HT1080 (cell line): ENCODE data around the gene ABHD12. TPM values are rescaled to one million over a fixed set of nuclear protein-coding genes. Genes with fewer than 3 reads are reported as not detected.

Experiments used
- DNase-seq: peaks from one replicate; pipeline ENCODE4 v3.0.0-alpha.2; 2015; ENCODE audit warnings: low read depth
- total RNA-seq: library from RNA; depleted of rRNA; stranded (reverse); fragments of >200 nt; shearing (Covaris generic); gene quantifications from 2 replicates; pipeline ENCODE4 v1.2.3, GENCODE V29; 2014

Gene ABHD12
- total RNA-seq, 1 experiment from 2014 or later, result 50.2 TPM

DNA sequence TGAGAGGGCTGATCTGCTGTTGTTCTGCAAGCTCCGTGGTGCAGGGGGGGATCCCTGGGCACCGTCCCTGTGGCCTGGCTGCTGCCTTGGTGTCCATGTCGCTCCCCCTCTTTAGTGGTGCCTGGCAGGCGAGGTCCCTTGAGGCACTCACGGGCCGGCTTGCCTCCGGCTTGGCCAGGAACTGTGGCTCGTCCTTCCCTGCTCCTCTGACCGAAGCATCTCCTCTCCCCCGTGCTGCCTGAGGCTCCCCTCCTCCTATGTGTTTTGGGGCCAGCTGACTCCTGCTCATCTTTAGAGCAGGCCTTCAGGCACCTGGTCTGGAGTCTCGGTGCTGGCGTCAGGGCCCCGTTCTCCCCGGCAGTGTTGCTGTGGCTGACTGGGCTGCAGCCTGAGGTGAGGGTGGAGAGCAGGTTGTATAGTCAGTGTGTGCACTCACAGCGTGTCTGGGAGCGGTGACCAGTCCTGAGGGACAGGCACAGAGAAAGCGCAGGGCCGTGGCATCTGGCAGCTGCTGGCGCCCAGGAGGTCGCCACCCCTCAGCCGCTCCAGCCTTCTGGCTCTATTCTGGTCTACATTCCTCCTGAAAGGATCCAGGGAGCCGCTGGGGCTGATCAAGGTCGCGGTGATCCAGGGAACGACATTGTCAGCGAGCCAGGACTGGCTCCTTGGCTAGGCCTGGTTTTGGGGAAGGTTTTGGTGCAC, 99.1 kb downstream of the ABHD12 start:
- DNase-seq, result no peak

- no peak for DNase-seq
Observed at GRCh38 chr20:25290646-25291431, 99.8 kb downstream of the ABHD12 start.

DNA sequence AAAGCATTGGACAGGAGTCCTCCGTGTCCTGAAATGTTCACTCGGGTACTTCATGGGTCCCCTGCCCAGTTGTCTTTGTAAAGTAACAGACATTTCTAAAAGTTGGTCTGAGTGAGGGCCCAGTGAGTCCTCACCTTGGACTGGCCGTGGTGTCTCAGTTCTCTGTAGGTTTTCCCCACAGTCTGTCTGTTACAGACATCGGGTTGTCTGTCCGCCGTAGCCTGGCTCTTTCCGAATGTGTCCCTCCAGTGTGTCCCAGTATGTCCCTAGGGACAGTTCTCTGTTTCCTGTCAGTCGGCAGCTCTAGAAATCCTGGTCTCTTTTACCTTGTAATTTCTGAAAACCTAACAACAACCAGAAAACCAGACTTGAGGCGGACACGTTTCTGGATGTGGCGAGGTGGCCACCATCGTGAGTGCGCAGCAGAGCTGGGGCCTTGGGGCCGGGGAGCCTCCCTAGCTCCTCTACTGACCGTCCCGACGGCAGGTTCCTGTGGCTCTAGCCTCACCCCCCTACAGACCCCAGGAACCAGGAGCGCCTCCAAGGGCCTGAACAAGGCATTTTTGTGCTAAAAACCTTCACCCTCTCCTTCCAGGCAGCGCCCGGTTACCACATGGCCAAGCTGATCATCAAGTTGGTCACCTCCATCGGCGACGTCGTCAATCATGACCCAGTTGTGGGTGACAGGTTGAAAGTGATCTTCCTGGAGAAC, 100.6 kb downstream of the ABHD12 start:
- no peak for DNase-seq

DNA sequence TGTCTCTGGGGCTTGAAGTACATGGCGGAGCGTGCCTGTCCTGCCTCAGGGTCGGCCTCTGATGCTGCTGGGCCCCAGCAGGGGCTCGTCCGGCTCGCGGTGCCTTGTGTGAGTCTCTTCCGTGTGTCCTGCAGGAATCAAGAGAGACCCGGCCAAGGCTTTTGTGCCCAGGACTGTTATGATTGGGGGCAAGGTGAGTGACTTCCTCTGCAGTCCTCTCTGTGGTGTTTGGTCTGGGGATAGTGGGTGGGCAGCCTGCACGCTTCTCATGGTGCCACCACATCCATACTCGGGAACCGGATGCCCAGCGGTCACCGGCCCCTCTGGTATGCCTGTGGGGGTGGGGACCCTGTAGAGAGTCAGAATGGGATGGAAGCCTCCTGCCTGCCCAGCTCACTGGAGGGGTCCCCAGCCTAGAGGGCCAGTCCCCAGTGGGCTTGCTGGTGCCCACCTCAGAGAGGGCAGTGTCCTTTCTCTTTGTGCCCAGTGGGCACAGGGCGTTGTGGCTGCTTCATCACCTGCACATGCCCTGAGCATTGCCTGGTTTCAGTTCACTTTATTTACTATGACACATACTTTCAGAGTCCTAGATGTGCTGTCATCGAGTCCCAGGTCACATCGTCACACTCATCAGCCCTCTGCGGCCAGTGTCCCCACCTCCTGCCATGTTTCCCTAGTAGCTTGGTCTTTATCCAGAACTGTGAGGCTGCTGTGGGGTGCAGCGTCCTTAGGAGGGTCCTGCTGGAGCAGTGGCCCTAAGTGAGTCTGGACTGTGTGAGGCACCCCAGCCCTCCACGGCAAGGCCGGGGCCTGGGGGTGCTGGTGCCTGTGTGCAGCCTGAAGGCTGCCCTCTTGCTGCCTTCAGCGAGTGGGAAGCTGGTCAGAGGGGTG, 102.1 kb downstream of the ABHD12 start:
- DNase-seq, result no peak

DNA sequence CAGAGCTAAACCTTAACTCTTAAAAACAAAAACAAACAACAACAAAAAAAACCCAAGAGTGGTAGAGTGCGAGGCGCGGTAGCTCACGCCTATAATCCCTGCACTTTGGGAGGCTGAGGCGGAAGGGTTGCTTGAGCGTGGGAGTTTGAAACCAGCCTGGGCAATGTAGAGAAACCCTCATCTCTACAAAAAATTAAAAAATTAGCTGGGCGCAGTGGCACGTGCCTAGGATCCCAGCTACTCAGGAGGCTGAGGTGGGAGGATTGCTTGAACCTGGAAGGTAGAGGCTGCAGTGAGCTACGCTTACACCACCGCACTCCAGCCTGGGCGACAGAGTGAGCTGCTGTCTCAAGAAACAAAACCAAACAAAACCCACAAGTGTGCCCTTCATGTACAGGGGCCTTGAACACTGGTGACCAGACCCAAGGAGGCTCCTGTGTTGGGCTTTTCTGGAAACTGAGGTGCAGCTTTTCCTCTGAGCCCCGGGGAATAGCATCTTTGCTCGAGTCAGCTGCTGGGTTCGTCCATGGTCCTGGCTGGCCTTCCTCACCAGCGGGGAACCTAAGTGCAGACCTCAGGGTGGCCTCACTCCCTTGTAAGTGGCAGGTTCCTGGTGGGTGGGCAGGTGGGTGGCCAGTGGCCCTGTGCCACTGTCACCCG, 102.9 kb downstream of the ABHD12 start:
- DNase-seq, result no peak

- no peak for DNase-seq
Observed at GRCh38 chr20:25286917-25287316, 103.7 kb downstream of the ABHD12 start.

DNA sequence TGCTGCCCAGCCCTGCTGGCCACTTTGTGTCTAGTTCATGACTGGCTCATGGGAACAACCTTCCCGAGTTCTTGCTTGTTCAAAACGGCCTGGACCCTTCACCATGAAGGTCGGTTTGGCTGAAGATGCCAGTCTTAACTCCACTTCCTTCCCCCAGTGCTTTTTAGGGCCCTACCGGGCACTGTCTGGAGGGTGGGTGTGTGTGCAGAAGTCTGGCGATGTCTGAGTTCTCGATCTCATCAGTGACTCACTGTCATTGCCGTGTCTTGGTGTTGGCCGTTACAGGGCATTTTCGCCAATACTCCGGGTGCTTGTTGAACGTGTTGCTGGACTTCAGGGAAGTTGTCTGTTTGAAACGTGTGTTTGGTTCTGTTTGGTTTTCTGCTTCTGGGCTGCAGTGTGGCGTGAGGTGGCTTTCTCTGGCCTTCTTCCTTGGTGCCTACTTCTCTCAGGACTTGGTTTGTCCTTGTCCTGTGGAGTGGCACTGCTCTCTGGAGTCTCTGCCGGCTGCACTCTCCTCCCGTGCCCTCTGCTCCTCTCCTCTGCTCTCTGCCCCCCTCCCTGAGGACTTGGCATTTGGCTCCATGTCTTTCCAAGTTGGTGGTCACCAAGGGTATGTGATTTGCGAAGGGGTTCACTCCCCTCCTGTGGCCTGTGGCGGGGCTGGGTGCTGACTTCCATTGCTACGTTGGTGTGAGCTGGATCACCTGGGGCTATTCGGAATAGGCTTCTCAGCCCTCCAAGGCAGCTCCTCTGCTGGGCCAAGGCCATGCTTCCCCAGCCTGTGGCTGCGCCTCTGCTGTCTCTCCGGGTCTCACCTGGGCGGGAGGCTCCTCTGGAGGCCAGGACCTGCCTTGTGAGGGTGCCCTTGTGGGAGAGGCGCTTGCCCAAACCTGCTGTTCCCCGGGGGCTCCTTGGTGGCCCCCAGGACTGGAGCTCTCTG, 104.5 kb downstream of the ABHD12 start:
- DNase-seq, result no peak

DNA sequence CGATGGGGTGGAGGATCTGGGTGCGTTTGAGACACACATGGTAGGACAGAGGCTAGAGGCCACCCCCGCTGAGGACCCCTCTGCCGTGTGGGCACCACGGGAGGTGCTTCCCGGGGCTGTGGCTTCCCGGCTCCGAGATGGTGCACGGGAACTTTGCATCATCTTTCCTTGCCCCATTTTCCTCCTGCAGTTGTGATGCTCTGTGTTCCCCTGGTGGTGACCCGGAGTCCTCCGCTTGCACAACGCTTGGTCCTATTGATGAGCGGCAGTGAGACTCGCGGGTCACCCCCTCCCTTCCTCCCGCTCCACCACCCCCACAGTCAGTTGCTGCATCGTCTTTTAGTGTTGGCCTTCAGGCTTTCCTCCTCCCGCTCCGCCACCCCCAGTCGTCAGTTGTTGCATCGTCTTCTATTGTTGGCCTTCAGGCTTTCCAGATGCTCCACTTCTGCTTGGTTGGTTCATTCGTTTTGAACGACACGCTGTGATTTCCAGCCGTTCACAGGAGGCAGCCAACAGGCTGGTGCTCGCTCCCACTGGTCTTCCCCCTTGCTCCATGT, 105.5 kb downstream of the ABHD12 start:
- no peak for DNase-seq

DNA sequence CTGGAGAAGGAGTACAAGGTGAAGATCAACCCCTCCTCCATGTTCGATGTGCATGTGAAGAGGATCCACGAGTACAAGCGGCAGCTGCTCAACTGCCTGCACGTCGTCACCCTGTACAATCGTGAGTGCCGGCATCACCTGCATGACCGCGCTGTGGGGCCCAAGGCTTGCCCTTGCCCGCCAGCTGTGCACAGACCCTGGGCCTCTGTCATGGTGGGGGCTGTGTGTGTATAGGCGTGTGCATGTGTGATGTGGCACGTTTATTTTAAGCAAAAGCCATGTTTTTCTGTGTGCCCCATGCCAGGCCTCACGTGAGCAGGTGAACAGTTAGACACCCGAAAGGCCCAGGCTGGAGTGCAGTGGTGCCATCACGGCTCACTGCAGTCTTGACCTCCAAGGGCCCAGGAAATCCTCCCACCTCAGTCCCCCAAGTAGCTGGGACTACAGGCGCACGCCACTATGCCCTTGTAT, 106.5 kb downstream of the ABHD12 start:
- no peak for DNase-seq

GRCh38 chr20:25283221-25283951, 107.2 kb downstream of the ABHD12 start:
- DNase-seq, result no peak

DNA sequence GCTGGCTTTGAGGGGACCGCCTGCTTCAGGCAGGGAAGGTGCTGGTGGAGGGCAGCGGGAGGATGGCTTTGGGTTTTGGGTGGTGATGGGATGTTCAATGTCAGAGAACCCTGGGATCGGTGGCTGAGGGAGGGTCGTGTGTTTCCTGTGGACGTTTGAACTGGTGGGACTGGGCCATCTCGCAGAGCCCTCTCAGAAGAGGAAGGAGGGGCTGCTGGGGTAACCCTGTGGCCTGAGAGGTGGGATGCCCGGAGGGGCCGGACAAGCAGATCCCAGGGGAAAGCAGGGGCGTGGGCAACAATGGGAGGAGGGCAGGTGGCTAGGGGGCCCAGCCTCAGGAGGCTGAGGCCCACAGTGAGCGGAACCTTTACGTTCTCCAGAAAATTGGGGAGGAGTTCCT, 107.8 kb downstream of the ABHD12 start:
- no peak for DNase-seq

DNA sequence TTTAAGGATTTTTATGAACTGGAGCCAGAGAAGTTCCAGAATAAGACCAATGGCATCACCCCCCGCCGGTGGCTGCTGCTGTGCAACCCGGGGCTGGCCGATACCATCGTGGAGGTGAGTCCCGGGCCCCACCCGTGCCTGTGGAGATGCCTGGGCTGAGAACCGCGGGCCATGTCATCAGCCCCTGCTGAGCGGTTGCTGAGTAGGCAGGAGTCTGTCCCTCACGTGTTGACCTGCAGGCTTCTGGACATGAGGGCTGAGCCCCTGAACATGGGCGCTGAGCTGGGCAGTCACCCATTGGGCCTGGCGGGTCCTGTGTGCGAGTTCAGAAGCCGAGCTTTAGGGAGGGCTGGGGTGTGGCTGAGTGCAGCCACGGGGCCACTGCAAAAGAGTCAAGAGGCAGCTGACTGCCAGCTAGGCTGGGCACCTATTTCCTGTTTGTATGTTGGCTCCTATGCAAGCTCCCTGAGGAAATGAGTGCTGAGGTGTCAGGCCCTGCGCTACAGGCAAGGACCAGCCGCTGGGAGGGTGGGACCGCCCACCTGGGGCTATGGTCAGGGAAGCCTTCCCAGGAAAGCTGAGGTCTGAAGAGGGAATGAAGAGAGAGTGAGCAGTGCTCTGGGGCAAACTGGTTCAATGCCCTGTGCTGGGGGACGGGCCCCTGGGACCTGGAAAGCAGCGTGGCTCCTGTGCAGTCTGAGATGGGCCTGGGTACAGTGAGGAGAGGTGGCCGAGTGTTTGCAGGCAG, 108.4 kb downstream of the ABHD12 start:
- DNase-seq, result no peak

- DNase-seq, result no peak
Observed at GRCh38 chr20:25281541-25281991, 109.1 kb downstream of the ABHD12 start.

- DNase-seq, result no peak
Observed at GRCh38 chr20:25280574-25281535, 109.8 kb downstream of the ABHD12 start.

DNA sequence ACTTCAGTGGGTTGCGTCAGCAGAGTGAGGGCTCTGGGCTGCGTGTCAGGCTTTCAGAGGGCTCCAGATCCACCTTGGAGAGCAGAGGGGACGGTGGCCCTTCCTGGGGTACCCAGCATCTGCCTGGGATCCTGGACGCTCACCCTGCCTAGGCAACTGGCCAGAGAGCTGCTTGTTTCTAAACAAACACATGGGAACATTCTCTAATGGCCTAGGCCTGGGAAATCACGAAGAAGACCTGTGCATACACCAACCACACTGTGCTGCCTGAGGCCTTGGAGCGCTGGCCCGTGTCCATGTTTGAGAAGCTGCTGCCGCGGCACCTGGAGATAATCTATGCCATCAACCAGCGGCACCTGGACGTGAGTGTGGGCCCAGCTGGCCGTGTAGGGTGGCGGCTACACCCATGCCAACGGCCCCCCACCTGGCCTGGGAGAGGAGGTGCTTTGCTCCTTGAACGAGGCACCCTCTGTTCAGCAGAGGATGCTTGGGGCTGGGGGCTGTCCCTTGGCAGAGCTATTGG, 110.5 kb downstream of the ABHD12 start:
- DNase-seq, result no peak

DNA sequence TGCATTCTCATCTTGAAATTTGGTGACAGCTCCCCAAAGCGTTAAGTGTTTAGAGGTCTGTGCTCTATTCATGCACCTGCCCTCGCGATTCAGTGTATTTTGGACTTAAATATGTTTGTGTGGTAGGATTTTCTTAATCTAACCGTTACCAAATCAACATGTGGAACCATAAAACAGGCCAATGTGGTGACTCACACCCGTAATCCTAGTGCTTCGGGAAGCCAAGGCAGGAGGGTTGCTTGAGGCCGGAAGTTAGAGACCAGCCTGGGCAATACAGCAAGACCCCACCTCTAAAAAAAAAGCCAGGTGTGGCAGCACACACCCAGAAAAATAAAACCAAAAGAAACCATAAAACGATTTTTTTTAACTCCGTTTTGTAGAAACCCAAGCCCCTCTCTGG, 111.2 kb downstream of the ABHD12 start:
- no peak for DNase-seq
